HL-60/S4 (cell line): Measurements from ENCODE around the gene GFER.

ENCODE experiments used
- in situ Hi-C: fragments of 300-500 bp; cut with MboI; formaldehyde crosslinking; loops from 2 replicates; pipeline ENCODE4 v1.14.3; 2022; ENCODE audit warnings: low sequenced_read_pairs

The GFER gene

DNA sequence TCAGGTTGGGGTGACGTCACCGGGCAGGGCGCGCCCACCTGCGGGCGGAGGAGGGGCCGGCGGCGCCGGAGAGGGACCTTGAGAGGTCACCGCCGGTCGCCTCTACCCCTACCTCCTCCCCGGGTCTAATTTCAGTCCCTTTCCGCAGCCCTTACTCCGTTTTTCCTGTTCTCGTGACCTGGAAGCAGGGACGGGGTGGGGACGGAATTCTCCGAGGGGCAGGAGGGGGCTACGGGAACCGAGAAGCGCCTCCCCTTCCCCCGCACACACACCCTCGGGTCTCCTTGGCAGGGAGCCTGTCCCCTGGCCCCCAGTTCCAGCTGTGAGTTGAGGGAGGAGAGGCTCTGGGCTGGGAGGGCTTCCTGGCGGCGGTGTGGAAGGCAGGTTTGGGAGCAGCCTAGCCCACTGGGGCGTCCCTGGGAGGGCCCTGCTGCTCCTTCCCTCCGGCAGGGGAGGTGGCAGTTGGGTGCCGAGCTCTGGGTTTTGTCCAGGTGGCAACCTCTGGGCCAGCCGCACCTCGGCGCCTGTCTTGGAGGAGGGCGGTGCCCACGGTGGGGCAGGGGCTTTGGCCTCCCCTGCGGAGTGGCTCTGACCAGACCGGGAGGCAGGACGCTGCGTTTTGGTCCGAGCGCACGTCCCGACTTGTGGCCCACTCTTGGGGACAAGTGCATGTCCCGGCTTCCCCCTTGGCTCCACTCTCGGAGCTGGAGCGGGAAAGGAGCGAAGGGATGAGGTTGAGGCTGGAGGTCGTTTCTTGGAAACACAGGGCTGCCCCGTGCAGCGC is 6.5 kb downstream of the GFER start:
- in situ Hi-C loops, result no loop called here

GRCh38 chr16:1991135-1991551 is 7.2 kb downstream of the GFER start:
- in situ Hi-C loops, result no loop called here

- in situ Hi-C loops, result no loop called here
Observed at GRCh38 chr16:1991588-1991947, 7.6 kb downstream of the GFER start.

DNA sequence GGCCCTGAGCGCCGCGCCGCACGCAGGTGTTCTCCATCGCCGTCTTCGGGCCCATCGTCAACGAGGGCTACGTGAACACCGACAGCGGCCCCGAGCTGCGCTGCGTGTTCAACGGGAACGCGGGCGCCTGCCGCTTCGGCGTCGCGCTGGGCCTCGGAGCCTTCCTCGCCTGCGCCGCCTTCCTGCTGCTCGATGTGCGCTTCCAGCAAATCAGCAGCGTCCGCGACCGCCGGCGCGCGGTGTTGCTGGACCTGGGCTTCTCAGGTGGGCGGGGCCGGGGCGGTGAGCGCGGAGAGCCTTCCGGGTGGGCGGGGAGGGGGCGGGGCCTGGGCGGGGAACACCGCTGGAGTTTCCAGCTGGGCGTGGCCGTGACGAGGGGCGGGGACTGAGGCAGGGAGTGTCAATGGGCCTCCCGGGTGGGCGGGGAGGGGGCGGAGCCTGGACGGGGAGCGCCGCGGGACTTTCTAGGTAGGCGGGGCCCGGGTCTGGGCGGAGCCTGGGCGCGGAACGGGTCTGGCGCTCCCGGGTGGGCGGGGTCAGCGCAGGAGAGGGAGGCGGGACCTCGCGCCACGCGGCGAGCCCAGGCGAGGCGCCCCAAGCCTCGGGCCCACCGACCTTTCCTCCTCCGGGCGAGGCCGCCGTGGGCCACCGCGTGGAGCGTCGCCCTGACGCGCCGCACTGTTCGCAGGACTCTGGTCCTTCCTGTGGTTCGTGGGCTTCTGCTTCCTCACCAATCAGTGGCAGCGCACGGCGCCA is 8.1 kb downstream of the GFER start:
- in situ Hi-C loops, result no loop called here

DNA sequence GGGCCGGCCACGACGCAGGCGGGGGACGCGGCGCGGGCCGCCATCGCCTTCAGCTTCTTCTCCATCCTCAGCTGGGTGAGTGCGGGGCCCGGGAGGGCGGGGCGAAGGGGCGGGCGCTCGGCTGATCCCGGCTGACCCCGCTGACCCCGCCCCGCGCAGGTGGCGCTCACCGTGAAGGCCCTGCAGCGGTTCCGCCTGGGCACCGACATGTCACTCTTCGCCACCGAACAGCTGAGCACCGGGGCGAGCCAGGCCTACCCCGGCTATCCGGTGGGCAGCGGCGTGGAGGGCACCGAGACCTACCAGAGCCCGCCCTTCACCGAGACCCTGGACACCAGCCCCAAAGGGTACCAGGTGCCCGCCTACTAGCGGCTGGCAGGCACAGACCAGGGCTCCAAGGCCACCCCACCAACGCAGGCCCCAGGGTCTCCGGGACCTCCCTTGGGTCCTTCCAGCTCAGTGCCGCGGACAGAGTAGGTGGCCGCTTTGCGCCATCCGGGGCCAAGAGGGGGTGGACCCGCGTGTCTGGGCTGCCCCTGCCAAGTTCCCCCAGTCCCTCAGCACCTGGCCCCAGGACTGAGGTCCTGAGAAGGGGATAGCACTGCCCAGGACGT is 8.8 kb downstream of the GFER start:
- in situ Hi-C loops, result no loop called here

- in situ Hi-C loops, result no loop called here
Observed at GRCh38 chr16:1993731-1994131, 9.7 kb downstream of the GFER start.

DNA sequence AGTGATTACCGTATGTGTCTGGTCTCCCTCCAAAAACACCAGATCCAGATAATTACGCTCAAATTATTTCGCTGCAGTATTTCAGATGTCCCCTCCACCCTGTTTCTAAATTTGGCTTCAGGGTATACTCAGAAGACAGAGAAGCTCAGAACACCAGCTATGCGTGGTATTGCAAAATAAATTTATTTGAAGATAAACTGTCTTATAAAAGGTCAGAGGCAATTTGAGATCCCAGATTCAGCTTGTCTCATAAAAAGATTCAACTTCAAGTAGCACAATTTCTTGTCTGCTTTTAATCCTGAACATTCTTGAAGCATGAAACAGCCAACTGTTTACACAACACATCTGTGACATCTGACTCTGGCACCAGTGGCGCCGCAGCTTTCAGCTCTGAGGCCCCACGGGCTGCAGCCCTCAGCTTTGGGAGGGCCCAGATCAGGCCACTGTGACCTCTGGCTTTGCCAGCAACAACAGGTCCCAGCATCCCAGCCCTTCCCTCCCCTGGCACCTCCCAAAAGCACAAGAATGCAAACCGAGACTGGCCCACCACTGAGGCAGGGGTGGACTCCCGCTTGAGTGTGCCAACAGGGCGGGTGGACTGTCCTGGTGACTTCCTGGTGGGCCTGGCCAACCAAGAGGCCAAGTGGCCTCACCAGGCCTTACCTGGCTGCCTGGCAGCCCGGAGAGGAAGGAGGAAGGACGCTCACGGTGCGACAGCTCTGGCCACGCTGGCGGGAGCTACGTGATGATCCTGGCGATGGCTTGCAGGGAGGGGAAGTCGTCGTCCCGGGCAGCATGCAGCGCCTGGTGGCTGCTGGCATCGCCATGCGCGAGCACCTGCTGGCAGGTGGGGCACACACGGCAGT is 13.7 kb downstream of the GFER start:
- in situ Hi-C loops, result no loop called here

DNA sequence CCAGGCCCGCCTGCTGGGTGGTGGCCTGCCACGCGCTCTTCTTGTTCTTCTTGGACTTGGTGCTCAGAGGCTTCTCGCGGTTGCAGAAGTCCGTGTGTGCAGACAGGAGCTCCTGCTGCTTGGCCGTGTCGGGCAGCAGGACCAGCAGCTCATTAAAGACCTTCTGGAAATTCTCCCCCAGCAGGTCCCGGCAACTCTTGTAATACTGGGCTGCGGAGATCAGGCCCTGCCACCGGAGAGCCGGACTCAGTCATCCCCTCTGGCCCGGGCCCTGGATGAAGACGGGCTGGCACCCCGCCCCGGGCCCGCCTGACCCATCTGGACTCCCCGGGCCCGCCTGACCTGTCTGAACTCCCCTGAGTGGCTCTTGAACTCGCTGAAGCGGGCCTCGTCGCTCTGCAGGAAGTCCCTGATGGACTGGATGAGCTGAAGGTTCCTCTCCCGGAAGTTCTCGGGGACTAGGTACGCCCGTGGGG is 14.4 kb downstream of the GFER start:
- in situ Hi-C loops, result no loop called here

DNA sequence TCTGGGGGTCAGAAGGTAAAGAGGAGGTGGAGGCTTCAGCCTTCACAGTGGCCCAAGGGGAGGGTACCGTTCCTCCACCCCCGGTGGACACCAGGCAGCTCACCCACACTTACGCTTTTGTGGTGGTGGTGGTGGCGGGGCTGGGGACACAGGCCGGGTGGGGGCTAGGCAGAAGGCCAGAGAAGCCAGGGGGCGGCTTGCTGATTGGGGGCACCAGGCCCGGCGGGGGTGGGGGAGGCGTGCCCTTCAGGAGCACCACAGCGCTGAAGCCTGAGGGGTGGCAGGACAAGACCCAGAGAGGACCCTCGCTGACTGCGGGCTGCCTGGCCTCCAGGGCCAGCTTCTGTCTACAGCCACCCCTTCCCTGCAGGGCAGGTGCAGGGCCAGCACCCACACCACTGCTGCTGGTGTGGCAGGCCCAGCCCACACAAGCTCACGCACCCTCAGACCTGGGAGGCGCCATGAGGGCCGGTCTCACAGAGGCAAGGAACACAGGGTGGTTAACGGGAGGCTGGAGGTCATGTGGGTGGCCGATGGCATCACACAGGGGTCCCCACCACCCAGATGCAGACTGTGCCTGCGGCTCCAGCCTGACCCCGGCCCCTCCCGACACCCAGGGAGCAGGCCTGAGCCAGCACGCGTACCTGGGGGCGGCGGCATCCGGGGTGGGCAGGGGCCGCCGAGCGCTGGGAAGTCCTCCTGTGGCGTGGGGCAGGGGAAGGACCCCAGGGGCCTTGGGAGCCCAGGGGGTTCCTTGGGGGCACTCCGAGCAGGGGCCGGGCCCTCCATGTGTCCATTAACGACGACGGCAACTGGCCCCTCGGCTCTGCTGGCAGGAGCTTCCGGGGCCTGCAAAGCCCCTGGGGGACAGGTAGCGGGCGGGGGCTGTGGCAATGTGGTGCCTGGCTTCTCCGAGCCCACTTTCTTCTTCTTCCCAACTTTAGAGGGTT is 15.1 kb downstream of the GFER start:
- in situ Hi-C loops, result no loop called here

DNA sequence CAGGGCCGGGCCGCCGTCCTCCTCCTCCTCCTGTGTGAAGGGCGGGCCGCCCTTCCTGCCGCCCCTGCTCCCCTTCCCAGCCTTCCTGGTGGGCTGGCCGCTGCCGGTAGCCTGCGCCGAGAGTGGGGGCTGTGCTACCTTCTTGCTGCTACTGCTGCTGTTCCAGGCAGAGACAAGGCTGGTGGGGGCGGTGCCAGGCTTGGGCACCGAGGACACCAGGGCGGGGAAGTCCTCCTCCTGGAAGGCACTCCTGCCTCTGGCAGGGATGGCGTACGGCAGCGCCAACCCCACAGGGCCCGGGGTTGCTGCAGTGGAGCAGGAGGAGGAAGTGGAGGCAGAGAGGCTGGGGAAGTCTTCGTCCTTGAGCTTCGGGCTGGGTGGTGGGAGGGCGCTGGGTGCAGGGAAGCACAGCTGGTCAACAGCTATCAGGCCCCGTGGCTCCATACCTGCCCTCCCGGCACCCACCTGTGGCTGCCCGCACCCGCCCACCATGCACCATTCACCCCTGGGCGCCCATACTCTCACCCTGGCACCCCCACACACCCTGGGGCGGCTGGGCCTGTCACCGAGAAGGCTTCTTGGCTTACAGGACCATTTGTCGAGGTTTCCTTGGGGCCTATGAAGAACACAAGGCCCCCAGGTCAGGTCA is 16.0 kb downstream of the GFER start:
- in situ Hi-C loops, result loop anchor here (25.0 kb wide), 1 partner anchor 487 kb away; the partner anchor contains the start of gene TBC1D24

- in situ Hi-C loops, result loop anchor here (25.0 kb wide), 1 partner anchor 486 kb away; the partner anchor contains the start of gene TBC1D24
Observed at GRCh38 chr16:2001035-2001434, 17.0 kb downstream of the GFER start.

GRCh38 chr16:2001456-2002355 is 17.7 kb downstream of the GFER start:
- in situ Hi-C loops, result loop anchor here (25.0 kb wide), 1 partner anchor 486 kb away; the partner anchor contains the start of gene TBC1D24

DNA sequence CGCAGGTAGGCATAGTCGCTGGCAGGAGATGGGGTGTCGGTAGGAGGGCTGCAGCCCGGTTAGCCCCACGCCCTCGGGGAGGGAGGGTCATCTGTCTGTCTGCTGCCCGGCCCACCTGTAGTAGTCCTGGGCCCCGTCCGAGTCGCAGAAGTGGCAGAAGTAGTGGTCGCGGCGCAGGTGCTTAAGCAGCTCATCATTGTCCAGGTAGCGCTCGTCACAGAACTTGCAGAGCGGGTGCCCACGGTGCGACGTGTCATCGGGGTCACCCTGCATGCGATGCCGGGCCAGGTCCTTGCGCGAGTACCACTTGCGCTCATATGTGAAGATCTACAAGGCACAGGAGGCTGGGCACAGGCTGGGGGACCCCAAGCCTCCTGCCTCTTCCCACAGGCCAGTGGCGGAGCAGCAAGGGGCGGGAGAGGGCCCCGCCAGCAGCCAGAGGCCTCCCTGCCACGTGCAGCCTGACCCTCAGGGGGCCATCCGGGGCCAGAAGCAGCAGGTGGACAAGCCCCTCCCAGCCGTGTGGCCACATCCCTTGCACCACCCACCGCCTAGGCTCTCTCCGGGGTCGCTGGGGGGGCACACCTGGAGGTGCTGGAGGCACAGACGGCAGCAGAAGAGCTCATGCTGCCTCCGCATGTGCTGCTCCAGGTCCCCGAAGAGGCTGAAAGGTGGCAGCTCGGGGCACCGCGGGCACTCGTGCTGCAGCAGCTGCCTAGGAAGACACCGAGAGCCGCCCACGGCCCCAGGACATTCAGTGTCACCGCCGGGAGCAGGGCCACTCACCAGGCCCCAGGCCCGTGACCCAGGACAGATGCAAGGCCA is 18.6 kb downstream of the GFER start:
- in situ Hi-C loops, result loop anchor here (25.0 kb wide), 1 partner anchor 485 kb away; the partner anchor contains the start of gene TBC1D24

- in situ Hi-C loops, result loop anchor here (25.0 kb wide), 1 partner anchor 484 kb away; the partner anchor contains the start of gene TBC1D24
Observed at GRCh38 chr16:2003231-2003826, 19.3 kb downstream of the GFER start.

GRCh38 chr16:2003827-2004641 is 20.0 kb downstream of the GFER start:
- in situ Hi-C loops, result loop anchor here (25.0 kb wide), 1 partner anchor 483 kb away; the partner anchor contains the start of gene TBC1D24
